UCSD-AML1 (cell line): ENCODE data around the gene CAMKK2.
"Not testable (repeated sequence)": the region's sequence is repeated elsewhere in the genome, so short reads cannot be mapped to it uniquely, and the experiment has no call there.

Experiments used
- DNase-seq: peaks from one replicate; lab custom pipeline; 2025; ENCODE audit not compliant: unreplicated experiment; lab: John Stamatoyannopoulos, UW

The CAMKK2 gene

DNA sequence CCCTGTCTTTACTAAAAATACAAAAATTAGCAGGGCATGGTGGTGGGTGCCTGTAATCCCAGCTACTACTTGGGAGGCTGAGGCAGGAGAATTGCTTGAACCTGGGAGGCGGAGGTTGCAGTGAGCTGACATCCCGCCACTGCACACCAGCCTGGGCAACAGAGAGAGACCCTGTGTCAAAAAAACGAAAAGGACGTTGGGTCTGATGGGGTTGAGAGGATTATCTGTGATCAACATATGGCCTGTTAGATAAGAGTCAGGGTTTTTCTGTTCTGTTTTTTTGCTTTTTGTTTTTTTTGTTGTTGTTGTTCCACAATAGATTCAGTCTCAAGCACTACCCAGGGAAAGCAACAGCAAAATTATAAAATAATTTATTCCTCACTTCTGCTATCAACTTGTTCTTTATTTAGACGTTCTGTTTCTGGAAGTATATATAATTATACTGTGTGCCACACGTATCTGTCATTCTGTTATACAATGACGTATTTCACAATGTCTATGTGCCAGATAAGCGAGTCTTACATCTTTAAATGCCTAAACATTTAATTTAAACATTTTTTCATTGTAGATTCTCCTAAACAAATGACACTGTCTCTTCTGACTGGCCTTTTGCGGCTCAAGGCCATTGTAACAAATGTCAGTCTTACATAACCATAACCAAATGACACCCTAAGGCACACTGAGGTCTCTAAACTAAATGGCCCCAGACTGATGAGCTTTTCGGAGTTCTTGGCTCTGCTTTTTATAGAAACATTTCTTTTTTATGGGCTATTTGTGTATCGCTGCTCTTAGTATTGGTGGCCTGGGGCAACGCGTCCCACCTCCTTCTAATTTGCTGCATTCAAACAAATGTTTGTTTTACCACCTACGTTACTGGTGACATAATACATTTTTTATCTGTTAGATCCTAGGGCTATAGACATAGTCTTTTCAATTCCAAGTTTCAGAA lies 93.8 kb downstream of the CAMKK2 start:
- DNase-seq, result no peak

DNA sequence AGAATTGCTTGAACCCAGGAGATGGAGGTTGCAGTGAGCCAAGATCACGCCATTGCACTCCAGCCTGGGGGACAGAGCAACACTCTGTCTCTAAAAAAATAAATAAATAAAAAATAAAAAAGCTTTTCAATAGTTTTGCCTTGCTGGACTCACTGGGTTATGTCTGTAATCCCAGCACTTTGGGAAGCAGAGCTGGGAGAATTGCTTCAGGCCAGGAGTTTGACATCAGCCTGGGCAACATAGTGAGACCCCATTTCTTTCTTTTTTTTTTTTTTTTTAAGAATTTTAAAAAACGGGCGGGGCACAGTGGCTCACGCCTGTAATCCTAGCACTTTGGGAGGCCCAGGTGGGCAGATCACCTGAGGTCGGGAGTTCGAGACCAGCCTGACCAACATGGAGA lies 95.4 kb downstream of the CAMKK2 start:
- DNase-seq, result not testable (repeated sequence)

DNA sequence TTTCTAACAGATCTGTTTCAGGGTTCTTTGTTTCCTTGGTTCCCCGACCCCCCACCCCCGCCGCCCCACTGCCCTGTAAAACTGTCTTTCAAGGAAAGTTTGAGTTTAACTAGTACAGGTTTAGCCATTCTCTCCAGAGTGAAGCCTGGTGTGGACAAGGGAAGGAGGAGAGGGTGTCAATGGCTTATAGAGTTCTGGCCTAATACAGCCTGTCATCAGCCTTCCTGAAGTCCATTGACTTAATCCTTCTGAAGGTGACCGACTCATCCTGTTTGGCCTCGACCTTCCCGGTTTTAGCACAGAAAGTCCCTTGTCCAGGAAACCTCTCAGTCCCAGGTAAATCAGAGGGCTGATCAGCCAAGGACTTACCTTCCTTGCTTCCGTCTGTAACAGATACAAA lies 97.6 kb downstream of the CAMKK2 start:
- DNase-seq, result no peak

DNA sequence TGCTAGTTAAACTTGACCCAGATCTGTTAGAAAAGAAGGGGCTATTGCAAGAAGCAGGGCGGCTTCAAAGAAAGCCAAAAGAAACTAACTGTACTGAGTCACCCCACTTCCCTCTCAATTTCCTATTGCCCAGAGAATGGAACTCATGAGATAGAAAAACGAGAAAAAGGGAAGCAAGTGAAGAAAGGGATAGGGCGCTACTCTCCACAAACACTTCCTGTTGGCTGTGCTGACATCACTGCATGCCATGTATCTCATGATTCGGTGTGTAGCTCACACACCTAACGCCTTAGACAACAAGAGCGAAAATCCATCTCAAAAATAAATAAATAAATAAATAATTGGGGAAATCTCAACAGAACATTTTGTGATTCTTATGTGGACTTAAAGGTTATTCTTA lies 99.6 kb downstream of the CAMKK2 start:
- DNase-seq, result peak; percentile 45

DNA sequence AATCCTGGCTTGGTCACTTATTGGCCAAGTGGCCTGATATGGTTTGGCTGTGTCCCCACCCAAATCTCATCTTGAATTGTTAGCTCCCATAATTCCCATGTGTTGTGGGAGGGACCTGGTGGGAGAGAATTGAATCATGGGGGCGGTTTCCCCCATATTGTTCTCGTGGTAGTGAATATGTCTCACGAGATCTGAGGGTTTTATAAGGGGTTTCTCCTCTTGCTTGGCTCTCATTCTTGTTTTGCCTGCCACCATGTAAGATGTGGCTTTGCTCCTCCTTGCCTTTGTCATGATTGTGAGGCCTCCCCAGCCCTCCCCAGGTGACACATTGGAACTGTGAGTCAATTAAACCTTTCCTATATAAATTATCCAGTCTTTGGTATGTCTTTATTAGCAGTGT lies 105.4 kb downstream of the CAMKK2 start:
- DNase-seq, result no peak

DNA sequence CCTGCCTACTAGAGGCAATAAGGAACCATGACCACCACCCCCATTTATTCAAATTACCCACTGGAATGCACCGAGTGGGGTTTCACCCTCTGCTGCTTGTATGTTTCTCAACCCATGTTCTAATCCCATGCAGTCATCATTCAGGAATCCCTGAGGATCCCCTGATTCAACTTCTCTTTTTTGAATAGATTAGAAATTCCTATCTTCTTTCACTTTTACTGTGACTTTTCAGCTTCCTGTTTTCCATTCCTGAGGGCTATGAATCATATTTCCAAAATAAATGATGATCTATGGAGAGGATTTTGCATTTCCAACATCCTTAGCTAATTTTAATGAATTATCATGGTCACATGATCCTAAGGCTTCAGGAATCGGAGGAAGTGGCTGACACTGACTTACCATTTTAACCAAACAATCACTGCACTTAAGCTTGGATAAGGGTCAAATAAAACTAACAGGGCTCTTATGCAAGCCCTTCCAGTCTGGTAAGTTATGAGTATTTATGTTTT lies 105.9 kb downstream of the CAMKK2 start:
- no peak for DNase-seq

DNA sequence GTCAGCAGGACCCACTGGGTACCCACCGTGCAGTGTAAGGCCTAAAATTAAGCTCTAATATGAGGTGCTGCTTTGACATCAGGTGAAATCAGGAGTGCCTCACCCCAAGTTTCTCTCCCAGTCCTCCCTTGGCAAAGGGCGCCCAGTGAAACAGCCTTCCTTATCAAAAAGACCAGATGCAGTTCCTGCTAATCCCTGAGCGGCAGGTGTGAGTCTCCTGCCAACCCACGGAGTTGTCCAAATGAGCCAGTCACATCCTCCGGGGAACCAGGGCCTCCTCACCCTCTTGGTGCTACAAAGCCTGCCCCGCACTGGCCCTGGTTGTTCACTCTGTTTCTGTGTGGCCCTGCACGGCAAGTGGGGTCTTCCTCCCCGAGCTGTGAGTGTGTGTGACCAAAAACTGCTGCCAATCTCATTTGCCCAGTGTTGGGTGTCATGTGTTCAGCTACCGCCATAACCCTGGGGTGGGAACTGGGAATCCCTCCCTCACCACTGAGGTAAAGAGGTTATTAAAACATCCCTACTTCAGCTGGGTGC lies 106.8 kb downstream of the CAMKK2 start:
- DNase-seq, result no peak

DNA sequence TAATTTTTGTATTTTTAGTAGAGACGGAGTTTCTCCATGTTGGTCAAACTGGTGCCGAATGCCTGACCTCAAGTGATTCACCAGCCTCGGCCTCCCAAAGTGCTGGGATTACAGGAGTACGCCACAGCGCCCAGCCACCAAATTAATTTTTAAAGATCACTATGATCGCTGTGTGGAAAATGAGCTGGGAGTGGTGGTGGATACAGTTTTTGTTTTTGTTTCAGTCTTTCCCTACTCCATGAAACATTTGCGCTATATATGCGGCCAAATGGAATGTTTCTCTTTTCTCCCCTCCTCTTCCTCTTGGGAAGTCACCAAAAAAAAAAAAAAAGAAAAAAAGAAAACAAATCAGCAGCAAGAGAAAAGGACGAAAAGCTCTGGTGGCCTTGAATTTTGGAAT lies 107.4 kb downstream of the CAMKK2 start:
- no peak for DNase-seq

DNA sequence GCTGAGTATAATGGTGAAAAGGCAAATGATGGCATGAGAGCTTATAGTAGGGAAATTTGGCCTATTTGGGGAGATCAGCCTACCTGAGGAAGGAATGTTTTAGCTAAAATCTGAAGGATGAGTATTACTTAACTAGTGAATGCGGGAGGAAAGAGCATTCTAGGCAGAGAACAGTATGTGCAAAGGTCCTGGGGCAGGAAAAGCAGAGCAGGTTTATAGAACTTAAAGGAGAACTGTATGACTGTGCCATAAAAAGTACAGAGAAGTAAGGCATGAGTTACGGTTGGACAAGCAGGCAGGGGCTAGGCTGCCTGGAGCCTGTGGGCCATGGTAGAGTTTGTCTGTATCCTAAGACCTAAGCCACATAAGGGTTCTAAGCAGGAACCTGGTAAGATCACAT lies 108.3 kb downstream of the CAMKK2 start:
- DNase-seq, result no peak
